GM12878 (cell line): ENCODE results near the gene VGLL4. TPM values are rescaled to one million over a fixed set of nuclear protein-coding genes. Genes with fewer than 3 reads are reported as not detected.

Experiments used
- BRCA1 ChIP-seq: IDR thresholded peaks from 2 replicates; pipeline ENCODE4 v1.6.1; 2011; ENCODE audit warnings: low read depth, low read length, improper control_type of control experiment
- CHD2 ChIP-seq: IDR thresholded peaks from 2 replicates; pipeline ENCODE4 v1.6.1; 2011; ENCODE audit warnings: low read depth, low read length, improper control_type of control experiment, borderline replicate concordance
- EP300 ChIP-seq, 2 experiments: fragments of 150-350 bp in 1 of 2; IDR thresholded peaks; 2 replicates each; pipeline ENCODE4 v1.6.1; 2011 to 2012; ENCODE audit warnings: low read depth in 2 of 2, low read length in 2 of 2, borderline replicate concordance in 1 of 2, improper control_type of control experiment in 1 of 2, inconsistent platforms in 1 of 2; ENCODE audit not compliant: control insufficient read depth in 1 of 2
- ETV6 ChIP-seq, 2 experiments: fragments of 450-650 bp in 1 of 2; IDR thresholded peaks in 1 of 2; conservative IDR thresholded peaks in 1 of 2; 2 replicates each; pipeline ENCODE4 v1.6.1; 2014; ENCODE audit warnings: antibody characterized with exemption in 1 of 2, borderline replicate concordance in 1 of 2, low read depth in 1 of 2, mild to moderate bottlenecking in 1 of 2, moderate library complexity in 1 of 2
- IKZF1 ChIP-seq: fragments of 450-650 bp; conservative IDR thresholded peaks from 2 replicates; pipeline ENCODE4 v1.6.1; 2017; ENCODE audit warnings: antibody characterized with exemption, mild to moderate bottlenecking
- IRF5 ChIP-seq: fragments of 450-650 bp; IDR thresholded peaks from 2 replicates; pipeline ENCODE4 v1.6.1; 2017; ENCODE audit warnings: borderline replicate concordance
- MXI1 ChIP-seq: fragments of 150-350 bp; IDR thresholded peaks from 2 replicates; pipeline ENCODE4 v1.6.1; 2011; ENCODE audit warnings: low read depth, mild to moderate bottlenecking, inconsistent platforms, low read length, improper control_type of control experiment
- PAX8 ChIP-seq: fragments of 450-650 bp; IDR thresholded peaks from 2 replicates; pipeline ENCODE4 v1.6.1; 2017; ENCODE audit warnings: mild to moderate bottlenecking, moderate library complexity
- POLR2A ChIP-seq: IDR thresholded peaks from 2 replicates; pipeline ENCODE4 v1.6.1; 2011; ENCODE audit warnings: low read depth, mild to moderate bottlenecking, low read length
- polyA plus RNA-seq, 11 experiments: library from polyadenylated mRNA; depleted of rRNA in 4 of 11; unstranded in 6 of 11; stranded (reverse) in 5 of 11; fragments of >200 nt; fragmentation: Nextera tagmentation in 4 of 11; fragmentation: Illumina TruSeq in 1 of 11; extraction: Ambion mirVana in 4 of 11; extraction: Trizol in 1 of 11; gene quantifications; 1 replicate in 1 of 11; 2 replicates in 10 of 11; pipeline versions ENCODE4 v1.2.1 to v1.2.3, GENCODE V29; 2011 to 2016; ENCODE audit warnings: inconsistent platforms in 2 of 11, missing spikeins in 2 of 11, low read depth in 1 of 11
- total RNA-seq, 4 experiments: library from RNA; depleted of rRNA in 3 of 4; stranded (reverse); fragments of >200 nt in 3 of 4; fragmentation: Illumina TruSeq in 1 of 4; extraction: Trizol in 1 of 4; gene quantifications; 2 replicates each; pipeline versions ENCODE4 v1.2.1 to v1.2.3, GENCODE V29; 2013 to 2021
- TF ChIP-seq, protein P1 (sequence below): IDR thresholded peaks from 2 replicates; pipeline ENCODE4 v1.6.1; 2011; ENCODE audit warnings: mild to moderate bottlenecking, low read depth, low read length, moderate library complexity; ENCODE audit not compliant: insufficient replicate concordance
- TF ChIP-seq, protein P2 (sequence below): fragments of 450-650 bp; IDR thresholded peaks from 2 replicates; pipeline ENCODE4 v1.6.1; 2017; ENCODE audit warnings: mild to moderate bottlenecking, moderate library complexity

The VGLL4 gene
- total and polyA plus RNA-seq, 10 of the 15 experiments (the other 5 are each of a cell fraction or from before 2014, with no cell fraction given): 0.44 to 38.1 (median 16.1) TPM

GRCh38 chr3:11642431-11643191 is 1.1 kb downstream of the VGLL4 start (continued):
- TF ChIP-seq, protein P1, sequence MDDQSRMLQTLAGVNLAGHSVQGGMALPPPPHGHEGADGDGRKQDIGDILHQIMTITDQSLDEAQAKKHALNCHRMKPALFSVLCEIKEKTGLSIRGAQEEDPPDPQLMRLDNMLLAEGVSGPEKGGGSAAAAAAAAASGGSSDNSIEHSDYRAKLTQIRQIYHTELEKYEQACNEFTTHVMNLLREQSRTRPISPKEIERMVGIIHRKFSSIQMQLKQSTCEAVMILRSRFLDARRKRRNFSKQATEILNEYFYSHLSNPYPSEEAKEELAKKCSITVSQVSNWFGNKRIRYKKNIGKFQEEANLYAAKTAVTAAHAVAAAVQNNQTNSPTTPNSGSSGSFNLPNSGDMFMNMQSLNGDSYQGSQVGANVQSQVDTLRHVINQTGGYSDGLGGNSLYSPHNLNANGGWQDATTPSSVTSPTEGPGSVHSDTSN: no peak
- peak in 1 of 2 experiments; percentile 64; a peak in 2 of 4 replicates for TF ChIP-seq ETV6 (conservative IDR thresholded peaks at IDR 0.05 in 1 of 2, IDR thresholded peaks at IDR 0.05 in 1 of 2; ENCODE audit: borderline replicate concordance in 1 of 2, low read depth in 1 of 2)
- no peak for TF ChIP-seq IRF5
- peak; percentile 86 for TF ChIP-seq POLR2A
- TF ChIP-seq MXI1: peak; percentile 29; the same call in 1 of the 2 replicates
- TF ChIP-seq IKZF1: peak; percentile 93
- TF ChIP-seq EP300 (IDR thresholded peaks at IDR 0.05; ENCODE audit: borderline replicate concordance in 1 of 2, control insufficient read depth in 1 of 2, low read depth in 2 of 2, low read length in 2 of 2): peak; percentile 24 to 31; a peak in 1 of 4 replicates
- TF ChIP-seq, protein P2, sequence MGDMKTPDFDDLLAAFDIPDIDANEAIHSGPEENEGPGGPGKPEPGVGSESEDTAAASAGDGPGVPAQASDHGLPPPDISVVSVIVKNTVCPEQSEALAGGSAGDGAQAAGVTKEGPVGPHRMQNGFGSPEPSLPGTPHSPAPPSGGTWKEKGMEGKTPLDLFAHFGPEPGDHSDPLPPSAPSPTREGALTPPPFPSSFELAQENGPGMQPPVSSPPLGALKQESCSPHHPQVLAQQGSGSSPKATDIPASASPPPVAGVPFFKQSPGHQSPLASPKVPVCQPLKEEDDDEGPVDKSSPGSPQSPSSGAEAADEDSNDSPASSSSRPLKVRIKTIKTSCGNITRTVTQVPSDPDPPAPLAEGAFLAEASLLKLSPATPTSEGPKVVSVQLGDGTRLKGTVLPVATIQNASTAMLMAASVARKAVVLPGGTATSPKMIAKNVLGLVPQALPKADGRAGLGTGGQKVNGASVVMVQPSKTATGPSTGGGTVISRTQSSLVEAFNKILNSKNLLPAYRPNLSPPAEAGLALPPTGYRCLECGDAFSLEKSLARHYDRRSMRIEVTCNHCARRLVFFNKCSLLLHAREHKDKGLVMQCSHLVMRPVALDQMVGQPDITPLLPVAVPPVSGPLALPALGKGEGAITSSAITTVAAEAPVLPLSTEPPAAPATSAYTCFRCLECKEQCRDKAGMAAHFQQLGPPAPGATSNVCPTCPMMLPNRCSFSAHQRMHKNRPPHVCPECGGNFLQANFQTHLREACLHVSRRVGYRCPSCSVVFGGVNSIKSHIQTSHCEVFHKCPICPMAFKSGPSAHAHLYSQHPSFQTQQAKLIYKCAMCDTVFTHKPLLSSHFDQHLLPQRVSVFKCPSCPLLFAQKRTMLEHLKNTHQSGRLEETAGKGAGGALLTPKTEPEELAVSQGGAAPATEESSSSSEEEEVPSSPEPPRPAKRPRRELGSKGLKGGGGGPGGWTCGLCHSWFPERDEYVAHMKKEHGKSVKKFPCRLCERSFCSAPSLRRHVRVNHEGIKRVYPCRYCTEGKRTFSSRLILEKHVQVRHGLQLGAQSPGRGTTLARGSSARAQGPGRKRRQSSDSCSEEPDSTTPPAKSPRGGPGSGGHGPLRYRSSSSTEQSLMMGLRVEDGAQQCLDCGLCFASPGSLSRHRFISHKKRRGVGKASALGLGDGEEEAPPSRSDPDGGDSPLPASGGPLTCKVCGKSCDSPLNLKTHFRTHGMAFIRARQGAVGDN: peak; percentile 75; the same call in 1 of the 2 replicates
- peak; percentile 69; the same call in 1 of the 2 replicates for TF ChIP-seq CHD2
- peak; percentile 64 for TF ChIP-seq PAX8
- TF ChIP-seq BRCA1: no peak
